Fibroblast of the conjunctiva (primary cell): ENCODE results near the gene PHKG2.
"Not testable (repeated sequence)": the region's sequence is repeated elsewhere in the genome, so short reads cannot be mapped to it uniquely, and the experiment has no call there.

ENCODE experiments used
- DNase-seq: peaks from one replicate; pipeline ENCODE4 v3.0.0-alpha.2; 2010; ENCODE audit warnings: low read depth

The PHKG2 gene

GRCh38 chr16:30747799-30748633 lies at the start of gene PHKG2:
TSS of gene PHKG2 (plus strand) at chr16:30748425. CDS start at chr16:30748821, 396 bp downstream.
- peak; percentile 98 for DNase-seq

- DNase-seq, result peak; percentile 53
These were observed 49.2 kb upstream of the PHKG2 start, which contains the start of gene SRCAP for GRCh38 chr16:30698816-30699614. TSS of gene SRCAP (plus strand) at chr16:30699171. CDS start at chr16:30700825, 1,654 bp downstream.

- DNase-seq, result no peak
These were observed 48.6 kb upstream of the PHKG2 start for GRCh38 chr16:30699615-30700099.

- DNase-seq, result no peak
These were observed 47.7 kb upstream of the PHKG2 start for GRCh38 chr16:30700491-30700890.

GRCh38 chr16:30700971-30701370 lies 47.3 kb upstream of the PHKG2 start:
- no peak for DNase-seq

- not testable (repeated sequence) for DNase-seq
These were observed 45.2 kb upstream of the PHKG2 start for GRCh38 chr16:30703071-30703470.

GRCh38 chr16:30703971-30704370 lies 44.3 kb upstream of the PHKG2 start:
- no peak for DNase-seq

- DNase-seq, result no peak
These were observed 42.2 kb upstream of the PHKG2 start for GRCh38 chr16:30706046-30706445.

GRCh38 chr16:30710971-30711370 lies 37.3 kb upstream of the PHKG2 start:
- DNase-seq, result no peak

- DNase-seq, result no peak
These were observed 36.5 kb upstream of the PHKG2 start for GRCh38 chr16:30711712-30712111.

- DNase-seq, result no peak
These were observed 32.3 kb upstream of the PHKG2 start for GRCh38 chr16:30715750-30716445.

GRCh38 chr16:30720086-30720485 lies 28.1 kb upstream of the PHKG2 start:
- no peak for DNase-seq

- DNase-seq, result no peak
These were observed 27.5 kb upstream of the PHKG2 start for GRCh38 chr16:30720694-30721093.

GRCh38 chr16:30721167-30721566 lies 27.1 kb upstream of the PHKG2 start:
- DNase-seq, result no peak

GRCh38 chr16:30721606-30722005 lies 26.6 kb upstream of the PHKG2 start:
- peak; percentile 29 for DNase-seq

- no peak for DNase-seq
These were observed 25.8 kb upstream of the PHKG2 start for GRCh38 chr16:30722443-30722842.

- DNase-seq, result no peak
These were observed 25.3 kb upstream of the PHKG2 start for GRCh38 chr16:30722916-30723315.

- no peak for DNase-seq
These were observed 24.4 kb upstream of the PHKG2 start for GRCh38 chr16:30723725-30724355.

- no peak for DNase-seq
These were observed 23.4 kb upstream of the PHKG2 start for GRCh38 chr16:30724641-30725417.

GRCh38 chr16:30725418-30725792 lies 22.8 kb upstream of the PHKG2 start:
- no peak for DNase-seq

GRCh38 chr16:30728321-30728720 lies 19.9 kb upstream of the PHKG2 start:
- DNase-seq, result no peak
